C4-2B (cell line): ENCODE results near the gene MYH16.
A peak's percentile ranks its signal among the peaks of the same experiment; 100 is the strongest.
"Not testable (repeated sequence)": the region's sequence is repeated elsewhere in the genome, so short reads cannot be mapped to it uniquely, and the experiment has no call there.

ENCODE experiments used
- H3K27ac ChIP-seq: fragments of 450-650 bp; 2 replicates; pipeline ENCODE4 v1.5.1; 2017
- ZFX ChIP-seq: fragments of 450-650 bp; IDR thresholded peaks from 2 replicates; pipeline ENCODE4 v1.6.1; 2017
- TF ChIP-seq, protein P1 (sequence below): fragments of 450-650 bp; conservative IDR thresholded peaks from 2 replicates; pipeline ENCODE4 v1.5.1; 2017; ENCODE audit warnings: mild to moderate bottlenecking

MYH16 gene

DNA sequence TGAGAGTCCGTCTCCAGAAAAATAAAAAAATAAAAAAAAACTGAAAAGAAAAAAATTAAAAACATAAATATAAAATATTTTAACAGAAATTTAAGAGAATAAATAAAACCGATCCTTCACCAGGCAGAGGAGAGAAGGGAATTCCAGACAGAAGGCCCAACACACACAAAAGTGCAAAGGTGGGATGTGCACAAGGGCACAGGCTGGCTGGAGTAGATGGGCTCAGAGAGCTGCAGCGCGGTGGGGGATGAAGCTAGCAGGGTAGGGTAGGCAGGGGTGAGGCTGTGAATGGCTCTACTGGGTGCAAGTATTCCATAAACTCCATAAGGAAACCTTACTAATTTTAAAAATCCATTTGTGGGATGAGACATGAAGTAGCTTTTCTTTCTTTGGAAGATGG, 37.4 kb downstream of the MYH16 start:
- H3K27ac ChIP-seq, result no peak overlapping the region
- TF ChIP-seq, protein P1, sequence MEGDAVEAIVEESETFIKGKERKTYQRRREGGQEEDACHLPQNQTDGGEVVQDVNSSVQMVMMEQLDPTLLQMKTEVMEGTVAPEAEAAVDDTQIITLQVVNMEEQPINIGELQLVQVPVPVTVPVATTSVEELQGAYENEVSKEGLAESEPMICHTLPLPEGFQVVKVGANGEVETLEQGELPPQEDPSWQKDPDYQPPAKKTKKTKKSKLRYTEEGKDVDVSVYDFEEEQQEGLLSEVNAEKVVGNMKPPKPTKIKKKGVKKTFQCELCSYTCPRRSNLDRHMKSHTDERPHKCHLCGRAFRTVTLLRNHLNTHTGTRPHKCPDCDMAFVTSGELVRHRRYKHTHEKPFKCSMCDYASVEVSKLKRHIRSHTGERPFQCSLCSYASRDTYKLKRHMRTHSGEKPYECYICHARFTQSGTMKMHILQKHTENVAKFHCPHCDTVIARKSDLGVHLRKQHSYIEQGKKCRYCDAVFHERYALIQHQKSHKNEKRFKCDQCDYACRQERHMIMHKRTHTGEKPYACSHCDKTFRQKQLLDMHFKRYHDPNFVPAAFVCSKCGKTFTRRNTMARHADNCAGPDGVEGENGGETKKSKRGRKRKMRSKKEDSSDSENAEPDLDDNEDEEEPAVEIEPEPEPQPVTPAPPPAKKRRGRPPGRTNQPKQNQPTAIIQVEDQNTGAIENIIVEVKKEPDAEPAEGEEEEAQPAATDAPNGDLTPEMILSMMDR, result no peak
- TF ChIP-seq ZFX, result no peak

DNA sequence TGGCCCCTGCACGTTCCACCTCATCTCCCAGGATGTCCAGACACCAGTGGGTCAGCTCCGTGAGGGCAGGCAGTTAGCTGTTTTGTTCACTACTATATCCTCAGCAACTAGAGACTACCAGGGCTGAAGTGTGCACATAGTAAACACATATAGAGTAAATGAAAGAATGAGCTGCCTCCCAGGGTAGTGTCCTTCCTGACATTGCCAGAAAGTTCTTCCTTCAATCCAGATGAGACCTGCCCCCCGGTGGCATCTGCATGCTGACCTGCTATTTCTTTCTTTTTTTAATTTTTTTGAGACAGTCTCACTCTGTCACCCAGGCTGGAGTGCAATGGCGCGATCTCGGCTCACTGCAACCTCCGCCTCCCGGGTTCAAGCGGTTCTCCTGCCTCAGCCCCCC, 39.1 kb downstream of the MYH16 start:
- H3K27ac ChIP-seq, result no peak overlapping the region
- TF ChIP-seq ZFX, result no peak
- TF ChIP-seq, protein P1, result no peak

DNA sequence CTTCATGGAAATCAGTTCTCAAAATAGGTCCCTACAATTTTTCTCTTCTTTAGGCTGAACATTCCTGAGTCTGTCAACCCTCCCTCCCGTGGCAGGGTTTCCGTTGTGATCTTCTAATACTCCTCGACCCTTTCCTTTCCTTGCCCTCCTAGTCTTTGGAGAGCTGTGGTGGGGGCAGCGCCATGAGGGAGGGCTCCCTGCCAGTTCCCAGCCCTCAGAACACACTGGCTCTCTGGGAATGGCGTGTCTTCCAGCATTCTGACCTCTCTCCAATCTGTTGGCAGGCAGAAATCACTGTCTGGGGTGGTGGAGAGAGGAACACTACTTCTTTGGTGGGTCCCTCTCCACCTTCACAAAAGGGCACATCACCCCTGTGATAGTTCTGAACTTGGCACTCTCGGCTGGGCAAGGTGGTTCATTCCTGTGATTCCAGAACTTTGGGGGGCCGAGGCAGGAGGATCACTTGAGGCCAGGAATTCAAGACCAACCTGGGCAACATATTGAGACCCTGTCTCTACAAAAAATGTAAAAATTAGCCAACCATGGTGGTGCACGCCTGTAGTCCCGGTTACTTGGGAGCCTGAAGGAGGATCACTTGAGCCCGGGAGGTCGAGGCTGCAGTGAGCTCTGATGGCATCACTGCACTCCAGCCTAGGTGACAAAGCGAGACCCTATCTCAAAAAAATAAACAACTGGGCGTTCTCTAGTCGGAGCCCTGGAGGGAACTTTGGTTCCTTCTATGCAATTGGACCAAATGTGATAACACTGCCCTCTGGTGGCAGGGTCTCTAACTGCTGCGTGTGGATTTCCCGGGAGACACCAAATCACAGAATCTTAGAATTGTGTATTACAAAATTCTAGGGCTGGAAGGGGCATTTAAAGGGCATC, 39.9 kb downstream of the MYH16 start:
- TF ChIP-seq, protein P1, result peak; percentile 97
- TF ChIP-seq ZFX, result no peak
- H3K27ac ChIP-seq, result no peak overlapping the region

DNA sequence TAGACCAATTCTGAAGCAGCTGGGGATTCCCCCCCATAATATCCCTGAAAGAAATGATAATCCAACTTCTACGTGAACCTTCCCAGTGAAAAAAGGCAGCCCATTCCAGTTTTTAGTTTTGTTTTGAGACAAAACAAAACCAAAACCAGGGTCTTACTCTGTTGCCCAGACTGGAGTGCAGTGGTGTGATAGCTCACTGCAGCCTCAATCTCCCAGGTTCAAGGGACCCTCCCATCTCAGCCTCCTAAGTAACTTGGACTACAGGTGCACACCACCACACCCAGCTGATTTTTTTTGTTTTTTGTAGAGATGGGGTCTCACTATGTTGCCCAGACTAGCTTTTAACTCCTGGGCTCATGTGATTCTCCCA, 40.5 kb downstream of the MYH16 start:
- H3K27ac ChIP-seq, result no peak overlapping the region
- TF ChIP-seq, protein P1, result peak; percentile 39
- TF ChIP-seq ZFX, result no peak

DNA sequence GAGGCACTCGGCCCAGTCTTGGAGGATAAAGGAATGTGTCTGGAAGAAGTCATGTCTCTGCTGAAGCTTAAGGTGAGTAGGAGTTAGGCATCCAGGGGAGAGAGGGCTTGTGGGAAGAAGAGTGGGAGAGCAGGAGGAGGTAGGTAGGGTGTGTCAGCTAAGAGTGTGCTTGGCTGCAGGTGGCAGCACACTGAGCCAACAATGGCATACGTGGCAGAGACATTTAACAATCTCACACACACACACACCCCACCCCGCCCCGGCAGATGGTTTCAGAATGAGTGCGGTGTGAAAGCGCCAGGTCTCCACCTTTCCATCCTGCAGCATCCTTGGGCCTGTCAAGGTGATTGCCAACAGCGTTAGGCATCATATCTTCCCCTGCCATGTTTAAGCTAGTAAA, 41.9 kb downstream of the MYH16 start:
- no peak for TF ChIP-seq ZFX
- H3K27ac ChIP-seq, result no peak overlapping the region

DNA sequence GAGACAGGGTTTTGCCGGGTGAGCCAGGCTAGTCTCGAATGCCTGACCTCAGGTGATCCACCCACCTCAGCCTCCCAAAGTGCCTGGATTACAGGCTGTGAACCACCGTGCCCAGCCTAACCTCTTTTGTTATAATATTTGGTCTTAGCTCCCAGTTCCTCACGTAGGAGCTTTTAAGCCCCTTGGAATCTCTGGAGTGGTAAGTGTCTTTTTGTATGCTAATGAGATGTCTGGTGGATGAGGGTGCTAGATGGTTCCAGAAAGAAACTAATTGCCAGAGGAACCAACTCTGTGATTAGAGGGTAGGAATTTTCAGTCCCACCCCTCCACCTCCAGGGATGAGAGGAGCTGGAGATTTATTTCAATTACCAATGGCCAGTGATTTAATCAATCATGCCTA, 47.7 kb downstream of the MYH16 start:
- no peak overlapping the region for H3K27ac ChIP-seq
- TF ChIP-seq ZFX, result no peak
- TF ChIP-seq, protein P1, result no peak

DNA sequence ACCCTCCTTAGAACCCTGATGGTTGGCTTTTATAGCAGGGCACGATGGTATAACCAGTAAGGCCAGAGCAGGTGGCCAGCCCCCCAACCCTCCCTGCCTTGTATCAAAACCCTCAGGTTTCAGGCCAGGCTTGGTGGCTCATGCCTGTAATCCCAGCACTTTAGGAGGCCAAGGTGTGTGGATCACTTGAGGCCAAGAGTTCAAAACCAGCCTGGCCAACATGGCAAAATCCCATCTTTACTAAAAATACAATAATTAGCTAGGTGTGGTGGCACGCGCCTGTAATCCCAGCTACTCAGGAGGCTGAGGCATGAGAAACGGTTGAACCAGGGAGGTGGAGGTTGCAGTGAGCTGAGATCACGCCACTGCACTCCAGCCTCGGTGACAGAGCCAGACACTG, 50.0 kb downstream of the MYH16 start:
- H3K27ac ChIP-seq, result not testable (repeated sequence)

DNA sequence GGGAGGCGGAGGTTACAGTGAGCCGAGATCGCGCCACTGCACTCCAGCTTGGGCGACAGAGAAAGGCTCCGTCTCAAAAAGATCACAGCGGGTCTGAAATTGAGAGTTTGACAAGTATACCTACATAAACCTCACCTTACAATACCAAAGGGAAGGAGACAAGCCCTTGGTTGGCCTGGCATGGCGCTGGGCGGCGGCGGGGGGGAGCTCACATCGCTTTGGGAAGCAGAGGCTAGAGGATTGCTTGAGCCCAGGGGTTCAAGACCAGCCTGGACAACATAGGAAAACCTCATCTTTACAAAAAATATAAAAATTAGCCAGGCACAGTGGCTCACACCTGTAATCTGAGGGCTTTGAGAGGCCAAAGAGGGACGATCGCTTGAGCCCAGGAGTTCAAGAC, 51.9 kb downstream of the MYH16 start:
- no peak for TF ChIP-seq ZFX
- TF ChIP-seq, protein P1, result no peak
- H3K27ac ChIP-seq, result peak overlapping the region; percentile 82; the same call in 1 of the 2 replicates
